HepG2 (cell line): ENCODE results near the gene HIF1AN. TPM values are rescaled to one million over a fixed set of nuclear protein-coding genes. Genes with fewer than 3 reads are reported as not detected.

ENCODE experiments used
- CENPX ChIP-seq: sonication (generic); formaldehyde crosslinking; IDR thresholded peaks from 2 replicates; pipeline ENCODE4 v1.9.0; 2021; ENCODE audit warnings: mild to moderate bottlenecking, missing genetic modification reagents, moderate library complexity
- FUBP1 ChIP-seq: sonication (generic); formaldehyde crosslinking; IDR thresholded peaks from 2 replicates; pipeline ENCODE4 v1.5.1; 2020; ENCODE audit warnings: missing genetic modification reagents, mild to moderate bottlenecking, borderline replicate concordance
- HIC2 ChIP-seq: sonication (generic); formaldehyde crosslinking; IDR thresholded peaks from 2 replicates; pipeline ENCODE4 v1.9.0; 2022; ENCODE audit warnings: low read depth, missing genetic modification reagents
- HNRNPLL ChIP-seq: fragments of 200-400 bp; formaldehyde crosslinking; IDR thresholded peaks from 2 replicates; pipeline ENCODE4 v1.6.1; 2017; ENCODE audit warnings: mild to moderate bottlenecking, low read depth, low read length; ENCODE audit not compliant: poor library complexity, severe bottlenecking
- ISL2 ChIP-seq: sonication (generic); formaldehyde crosslinking; IDR thresholded peaks from 2 replicates; pipeline ENCODE4 v1.5.0; 2020; ENCODE audit warnings: missing genetic modification reagents
- KDM2A ChIP-seq: sonication (generic); formaldehyde crosslinking; IDR thresholded peaks from 2 replicates; pipeline ENCODE4 v1.4.0; 2020; ENCODE audit warnings: low read depth, missing genetic modification reagents, borderline replicate concordance
- MAFF ChIP-seq: IDR thresholded peaks from 2 replicates; pipeline ENCODE4 v1.6.1; 2011; ENCODE audit warnings: low read depth, low read length, improper control_type of control experiment
- PHF5A ChIP-seq: IDR thresholded peaks from one replicate; pipeline ENCODE4 v1.6.1; 2018; ENCODE audit warnings: low read depth, missing genetic modification reagents; ENCODE audit not compliant: unreplicated experiment
- ZBED4 ChIP-seq: sonication (generic); formaldehyde crosslinking; IDR thresholded peaks from 2 replicates; pipeline ENCODE4 v1.4.0; 2020; ENCODE audit warnings: missing genetic modification reagents, borderline replicate concordance
- ZBTB7B ChIP-seq: sonication (generic); formaldehyde crosslinking; IDR thresholded peaks from 2 replicates; pipeline ENCODE4 v1.4.0; 2020; ENCODE audit warnings: missing genetic modification reagents
- ZKSCAN1 ChIP-seq: fragments of 150-350 bp; IDR thresholded peaks from 2 replicates; pipeline ENCODE4 v1.6.1; 2014; ENCODE audit warnings: low read length
- ZNF138 ChIP-seq: sonication (generic); formaldehyde crosslinking; IDR thresholded peaks from 2 replicates; pipeline ENCODE4 v1.5.0; 2020; ENCODE audit warnings: mild to moderate bottlenecking, low read depth, missing genetic modification reagents
- ZNF292 ChIP-seq: sonication (generic); formaldehyde crosslinking; IDR thresholded peaks from 2 replicates; pipeline ENCODE4 v1.8.1; 2022; ENCODE audit warnings: mild to moderate bottlenecking, low read depth, missing genetic modification reagents, borderline replicate concordance
- ZNF331 ChIP-seq: sonication (generic); formaldehyde crosslinking; IDR thresholded peaks from 2 replicates; pipeline ENCODE4 v1.4.0; 2020; ENCODE audit warnings: missing genetic modification reagents
- ZNF597 ChIP-seq: sonication (generic); formaldehyde crosslinking; IDR thresholded peaks from 2 replicates; pipeline ENCODE4 v1.5.0; 2020; ENCODE audit warnings: missing genetic modification reagents
- ZNF713 ChIP-seq: sonication (generic); formaldehyde crosslinking; IDR thresholded peaks from 2 replicates; pipeline ENCODE4 v1.4.0; 2020; ENCODE audit warnings: mild to moderate bottlenecking, missing genetic modification reagents
- ZNF770 ChIP-seq: sonication (generic); formaldehyde crosslinking; IDR thresholded peaks from 2 replicates; pipeline ENCODE4 v1.5.0; 2020; ENCODE audit warnings: mild to moderate bottlenecking, missing genetic modification reagents
- polyA plus RNA-seq, 8 experiments: library from polyadenylated mRNA; depleted of rRNA in 3 of 8; stranded (reverse) in 7 of 8; unstranded in 1 of 8; fragments of >200 nt; fragmentation: Illumina TruSeq in 4 of 8; extraction: Trizol in 4 of 8; gene quantifications; 2 replicates each; pipeline versions ENCODE4 v1.2.1 to v1.2.3, GENCODE V29; 2011 to 2016; ENCODE audit warnings: low read depth in 4 of 8, missing spikeins in 1 of 8, mixed read lengths in 1 of 8; ENCODE audit not compliant: insufficient read depth in 1 of 8
- total RNA-seq, 5 experiments: library from RNA; depleted of rRNA; stranded (reverse); fragments of >200 nt; fragmentation: Illumina TruSeq; extraction: Trizol; gene quantifications; 2 replicates each; pipeline ENCODE4 v1.2.3, GENCODE V29; 2016; ENCODE audit warnings: low read depth in 1 of 5

Gene HIF1AN
- total and polyA plus RNA-seq, 2 of the 13 experiments (the other 11 are each of a cell fraction or from before 2014, with no cell fraction given): 8.6 to 10.7 TPM

GRCh38 chr10:100529475-100530298, 6.1 kb upstream of the HIF1AN start, which contains the start of gene NDUFB8 (continued):
- TF ChIP-seq FUBP1 (CRISPR knock-in tag) (no peak), ZNF713 (no peak), ZNF597 (CRISPR knock-in tag) (no peak), CENPX (CRISPR knock-in tag) (no peak), HIC2 (no peak), ZBTB7B (CRISPR knock-in tag) (no peak), ZBED4 (CRISPR knock-in tag) (no peak), ZKSCAN1 (no peak), ZNF331 (CRISPR knock-in tag) (no peak), HNRNPLL (peak; percentile 49), ISL2 (CRISPR knock-in tag) (no peak), ZNF292 (0 out of 2 replicates have a peak, but pooled peaks have one; percentile 39), KDM2A (CRISPR knock-in tag) (peak; percentile 67; the same call in 1 of the 2 replicates), ZNF770 (CRISPR knock-in tag) (no peak), PHF5A (no peak), MAFF (no peak), ZNF138 (CRISPR knock-in tag) (no peak)
